Common myeloid progenitor, CD34-positive (primary cell): Measurements from ENCODE around the gene ATP2A2.

Source experiments
- CTCF ChIA-PET: fragments of 350-600 bp; sonication (Branson Sonifier 250); formaldehyde crosslinking; loops from one replicate; lab custom pipeline; 2021; ENCODE audit warnings: antibody characterized with exemption; lab: Charles Lee
- POLR2A ChIA-PET: fragments of 350-600 bp; sonication (Branson Sonifier 250); formaldehyde crosslinking; loops from one replicate; lab custom pipeline; 2021; ENCODE audit warnings: antibody characterized with exemption; lab: Charles Lee
- DNase-seq, 3 donors: peaks; one replicate each; pipeline versions ENCODE4 v3.0.0 to v3.0.0-alpha.2; 2013
- H3K27ac ChIP-seq, 2 experiments: 1 replicate in 1 of 2; 2 replicates in 1 of 2; pipeline ENCODE4 v1.7.0; 2013; ENCODE audit warnings: inconsistent platforms in 2 of 2, low read length in 2 of 2, mild to moderate bottlenecking in 2 of 2, low read depth in 1 of 2, moderate library complexity in 1 of 2; ENCODE audit not compliant: severe bottlenecking in 2 of 2, insufficient read depth in 1 of 2, poor library complexity in 1 of 2
- H3K27me3 ChIP-seq, 5 experiments: replicated peaks in 2 of 5; 1 replicate in 3 of 5; 2 replicates in 2 of 5; pipeline versions ENCODE4 v1.6.1 to v1.7.0; 2013; ENCODE audit warnings: low read length in 4 of 5, mild to moderate bottlenecking in 2 of 5, moderate library complexity in 2 of 5, inconsistent platforms in 1 of 5; ENCODE audit not compliant: insufficient read depth in 5 of 5, control insufficient read depth in 4 of 5
- H3K36me3 ChIP-seq, 4 experiments: 1 replicate in 2 of 4; 2 replicates in 2 of 4; pipeline versions ENCODE4 v1.6.1 to v1.7.0; 2013; ENCODE audit warnings: low read length in 3 of 4, control low read depth in 1 of 4, mild to moderate bottlenecking in 1 of 4; ENCODE audit not compliant: control insufficient read depth in 4 of 4, insufficient read depth in 4 of 4
- H3K4me1 ChIP-seq, 4 experiments: 1 replicate in 3 of 4; 2 replicates in 1 of 4; pipeline versions ENCODE4 v1.6.1 to v1.7.1; 2013; ENCODE audit warnings: low read length in 3 of 4, mild to moderate bottlenecking in 3 of 4, control low read depth in 1 of 4, inconsistent platforms in 1 of 4, moderate library complexity in 1 of 4; ENCODE audit not compliant: control insufficient read depth in 4 of 4, insufficient read depth in 4 of 4; ENCODE audit errors: control extremely low read depth in 1 of 4
- H3K4me3 ChIP-seq, 7 experiments: 1 replicate in 4 of 7; 2 replicates in 3 of 7; pipeline versions ENCODE4 v1.5.1 to v1.7.0; 2013; ENCODE audit warnings: mild to moderate bottlenecking in 7 of 7, low read length in 6 of 7, moderate library complexity in 6 of 7, inconsistent platforms in 2 of 7, low read depth in 2 of 7, control low read depth in 1 of 7; ENCODE audit not compliant: insufficient read depth in 4 of 7, control insufficient read depth in 1 of 7; ENCODE audit errors: extremely low read depth in 1 of 7
- H3K9me3 ChIP-seq, 5 experiments: 1 replicate in 4 of 5; 2 replicates in 1 of 5; pipeline versions ENCODE4 v1.6.1 to v1.7.1; 2013; ENCODE audit warnings: low read length in 4 of 5, mild to moderate bottlenecking in 2 of 5, inconsistent platforms in 1 of 5, low read depth in 1 of 5, moderate library complexity in 1 of 5; ENCODE audit not compliant: control insufficient read depth in 4 of 5, insufficient read depth in 2 of 5; ENCODE audit errors: control extremely low read depth in 1 of 5
- whole genome bisulfite sequencing: methylation state at CpG from one replicate; pipeline ENCODE4 v1.1.5; 2013; ENCODE audit not compliant: insufficient coverage; 5-methylcytosine and 5-hydroxymethylcytosine counted together

Gene ATP2A2

DNA sequence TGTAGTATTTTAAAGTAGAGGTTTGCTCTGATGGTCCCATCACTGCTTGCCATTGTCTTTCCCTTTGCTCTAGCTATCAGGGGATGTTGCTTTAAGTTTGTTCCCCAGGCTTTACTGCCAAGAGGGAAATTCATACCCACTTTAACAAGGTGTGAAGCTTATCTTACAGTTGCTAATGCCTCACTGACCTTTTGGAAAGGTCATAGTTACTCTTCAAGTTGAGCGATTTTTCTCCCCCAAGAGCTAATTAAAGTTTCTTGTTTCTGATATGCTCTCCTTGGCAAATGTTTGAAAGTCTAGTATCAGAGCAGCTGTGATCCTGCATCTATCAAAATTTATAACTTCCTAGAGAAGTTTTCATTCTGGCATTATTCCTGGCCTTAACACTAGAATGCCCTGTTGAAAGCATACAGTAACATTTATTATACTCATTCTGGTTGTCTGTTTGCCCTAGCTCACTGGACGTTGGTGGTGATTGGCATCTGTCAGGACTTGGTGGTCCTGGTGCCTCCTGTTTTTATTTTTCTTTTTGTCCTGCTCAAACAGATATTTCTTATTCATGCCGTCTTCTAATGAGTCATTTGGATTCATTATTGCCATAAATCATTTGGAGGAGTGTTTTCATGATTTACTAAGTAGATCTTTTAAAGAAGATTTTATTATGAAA lies 8.1 kb downstream of the ATP2A2 start:
- Histone ChIP-seq H3K4me1 (peaks cover 9 to 17% (median 13%) of the 10 kb centered on the region in 4 experiments), H3K4me3 (no peak overlapping the region), H3K27me3 (no peaks in the 10 kb centered on the region), H3K36me3 (peaks cover 8 to 59% (median 44%) of the 10 kb centered on the region in 4 experiments), H3K27ac (peak overlapping the region in 1 of 2 experiments; percentile 50), H3K9me3 (no peaks in the 10 kb centered on the region)
- CTCF ChIA-PET: interaction anchor here (1.2 kb wide), 1 partner anchor 11 kb away, joined by 3 read pairs; no protein-coding TSS in a partner anchor
- POLR2A ChIA-PET: interaction anchor here (1.2 kb wide), 1 partner anchor 9 kb away, joined by 5 read pairs; no protein-coding TSS in a partner anchor
- peak in 1 of 3 donors; percentile 26 for DNase-seq
- WGBS: 71% methylated on average over 1 of the region's 3 CpGs

- no peak for DNase-seq
- Histone ChIP-seq H3K4me1 (peaks cover 5 to 12% (median 9%) of the 10 kb centered on the region in 4 experiments), H3K4me3 (no peak overlapping the region), H3K36me3 (peaks cover 8 to 61% (median 47%) of the 10 kb centered on the region in 4 experiments), H3K27me3 (no peaks in the 10 kb centered on the region), H3K27ac (no peak overlapping the region), H3K9me3 (no peaks in the 10 kb centered on the region)
- ChIA-PET POLR2A (interaction anchor here (1.0 to 1.2 kb wide), 2 partner anchors 8 kb away, joined by 5 read pairs; partner anchors contain the start of gene ATP2A2), CTCF (no interaction called here)
- no CpG with 5 or more reads among the region's 2 CpGs for WGBS
These were observed 8.6 kb downstream of the ATP2A2 start for GRCh38 chr12:110289711-110290078.

GRCh38 chr12:110301065-110301806 lies 20.2 kb downstream of the ATP2A2 start:
- Histone ChIP-seq H3K27ac (peak overlapping the region; percentile 9 to 20), H3K4me3 (no peak overlapping the region), H3K9me3 (no peaks in the 10 kb centered on the region), H3K27me3 (no peaks in the 10 kb centered on the region), H3K4me1 (peaks cover 0 to 2% (median 0%) of the 10 kb centered on the region in 4 experiments), H3K36me3 (peaks cover 3 to 78% (median 45%) of the 10 kb centered on the region in 4 experiments)
- ChIA-PET POLR2A (no interaction called here), CTCF (interaction anchor here (0.8 to 1.0 kb wide), 3 partner anchors 9 to 37 kb away, joined by 3 to 4 read pairs (median 3); no protein-coding TSS in a partner anchor)
- WGBS: 87% methylated on average over 4 of the region's 5 CpGs
- DNase-seq: no peak

- peaks cover 3 to 68% (median 33%) of the 10 kb centered on the region in 4 experiments for H3K36me3 ChIP-seq
- POLR2A ChIA-PET: no interaction called here
These were observed 23.1 kb downstream of the ATP2A2 start for GRCh38 chr12:110304061-110304551.

DNA sequence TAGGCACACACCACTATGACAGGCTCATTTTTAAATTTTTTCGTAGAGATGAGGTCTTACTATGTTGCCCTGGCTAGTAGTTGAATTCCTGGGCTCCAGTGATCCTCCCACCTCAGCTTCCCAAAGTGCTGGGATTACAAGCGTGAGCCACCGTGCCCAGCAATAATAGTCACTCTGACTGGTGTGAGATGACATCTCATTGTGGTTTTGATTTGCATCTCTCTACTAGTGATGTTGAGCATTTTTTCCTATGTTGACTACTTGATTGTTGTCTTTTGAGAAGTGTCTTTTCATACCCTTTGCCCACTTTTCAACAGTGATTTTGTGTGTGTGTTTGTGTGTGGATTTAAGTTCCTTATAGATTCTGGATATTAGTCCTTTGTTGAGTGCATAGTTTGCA lies 26.3 kb downstream of the ATP2A2 start:
- peaks cover 0 to 12% (median 4%) of the 10 kb centered on the region in 4 experiments for H3K4me1 ChIP-seq

More at GRCh38 chr12:110304061-110304551, 23.1 kb downstream of the ATP2A2 start:
- Histone ChIP-seq H3K9me3 (no peaks in the 10 kb centered on the region), H3K27me3 (no peaks in the 10 kb centered on the region), H3K4me3 (no peak overlapping the region), H3K4me1 (peaks cover 0 to 2% (median 0%) of the 10 kb centered on the region in 4 experiments), H3K27ac (no peak overlapping the region)
- DNase-seq: no peak
- CTCF ChIA-PET: no interaction called here
- 19% methylated on average over 3 of the region's 4 CpGs for WGBS

DNA sequence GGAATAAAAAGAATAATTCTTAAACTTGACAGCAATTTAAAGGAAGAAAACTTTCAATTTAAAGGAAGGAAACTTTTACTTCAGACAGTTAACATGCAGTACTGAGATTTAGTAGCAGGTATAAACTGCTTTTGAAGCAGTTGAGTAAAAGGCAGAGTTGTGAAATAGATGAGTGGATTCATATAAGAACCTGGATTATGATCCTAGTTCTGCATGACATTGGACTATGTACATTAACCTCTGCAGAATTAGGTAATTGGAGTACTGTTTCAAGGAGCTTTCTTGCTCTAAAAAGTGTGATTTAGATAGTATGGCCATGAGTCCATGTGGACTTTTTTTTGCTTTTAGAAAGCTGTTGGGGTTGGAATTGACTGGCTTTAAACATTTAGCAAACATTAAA lies 29.7 kb downstream of the ATP2A2 start:
- H3K27ac ChIP-seq: peak overlapping the region in 1 of 2 experiments; percentile 60
- no peak for DNase-seq
- no peaks in the 10 kb centered on the region for H3K27me3 ChIP-seq
- ChIA-PET CTCF (interaction anchor here (2.2 kb wide), 1 partner anchor 25 kb away, joined by 4 read pairs; no protein-coding TSS in a partner anchor), POLR2A (no interaction called here)
- peaks cover 4 to 32% (median 16%) of the 10 kb centered on the region in 4 experiments for H3K36me3 ChIP-seq
- peaks cover 0 to 25% (median 12%) of the 10 kb centered on the region in 4 experiments for H3K4me1 ChIP-seq
- H3K4me3 ChIP-seq: no peak overlapping the region
- H3K9me3 ChIP-seq: no peaks in the 10 kb centered on the region

More for the DNA sequence above, 26.3 kb downstream of the ATP2A2 start:
- CTCF ChIA-PET: interaction anchor here (1.0 to 1.5 kb wide), 3 partner anchors 14 to 59 kb away, joined by 3 to 5 read pairs (median 4); no protein-coding TSS in a partner anchor
- Histone ChIP-seq H3K4me3 (no peak overlapping the region), H3K36me3 (peaks cover 2 to 55% (median 27%) of the 10 kb centered on the region in 4 experiments), H3K9me3 (no peaks in the 10 kb centered on the region), H3K27me3 (no peaks in the 10 kb centered on the region), H3K27ac (peak overlapping the region in 1 of 2 experiments; percentile 21)
- 94% methylated on average over 3 of the region's 3 CpGs for WGBS
- POLR2A ChIA-PET: no interaction called here
- DNase-seq: no peak
